SK-N-SH (cell line): ENCODE results near the gene CEP170. TPM values are rescaled to one million over a fixed set of nuclear protein-coding genes. Genes with fewer than 3 reads are reported as not detected.

Experiments used
- CHD2 ChIP-seq: fragments of 150-350 bp; IDR thresholded peaks from 2 replicates; pipeline ENCODE4 v1.6.1; 2018; ENCODE audit warnings: low read length; ENCODE audit not compliant: partially characterized antibody
- EP300 ChIP-seq, 2 experiments: IDR thresholded peaks; 2 replicates each; pipeline versions ENCODE4 v1.4.0 to v1.6.1; 2012; ENCODE audit warnings: borderline replicate concordance in 1 of 2, low read depth in 1 of 2, low read length in 1 of 2
- EZH2phosphoT487 ChIP-seq: fragments of 200-600 bp; sonication (generic); IDR thresholded peaks from 2 replicates; pipeline ENCODE4 v1.6.1; 2017; ENCODE audit warnings: low read depth, mixed run types, mild to moderate bottlenecking, antibody characterized with exemption, moderate library complexity, borderline replicate concordance
- FOXM1 ChIP-seq: IDR thresholded peaks from 2 replicates; pipeline ENCODE4 v1.4.0; 2012; ENCODE audit warnings: low read depth, mild to moderate bottlenecking
- GABPA ChIP-seq: IDR thresholded peaks from 2 replicates; pipeline ENCODE4 v1.4.0; 2012; ENCODE audit warnings: low read depth, mild to moderate bottlenecking
- IRF3 ChIP-seq: fragments of 150-350 bp; IDR thresholded peaks from 2 replicates; pipeline ENCODE4 v1.6.1; 2016; ENCODE audit warnings: mild to moderate bottlenecking, low read depth, low read length
- JUND ChIP-seq: IDR thresholded peaks from 2 replicates; pipeline ENCODE4 v1.4.0; 2012
- NFIC ChIP-seq: IDR thresholded peaks from 2 replicates; pipeline ENCODE4 v1.4.0; 2012; ENCODE audit warnings: borderline replicate concordance
- PBX3 ChIP-seq: IDR thresholded peaks from 2 replicates; pipeline ENCODE4; 2012
- RAD21 ChIP-seq: IDR thresholded peaks from 2 replicates; pipeline ENCODE4 v1.6.1; 2012; ENCODE audit warnings: mild to moderate bottlenecking, low read length
- RCOR1 ChIP-seq: fragments of 150-350 bp; IDR thresholded peaks from 2 replicates; pipeline ENCODE4 v1.6.1; 2017; ENCODE audit warnings: antibody characterized with exemption, low read length
- RFX5 ChIP-seq: IDR thresholded peaks from 2 replicates; pipeline ENCODE4 v1.6.1; 2012; ENCODE audit warnings: mild to moderate bottlenecking, improper control_type of control experiment, low read length
- RXRA ChIP-seq: IDR thresholded peaks from 2 replicates; pipeline ENCODE4 v1.4.0; 2012; ENCODE audit warnings: low read depth, mild to moderate bottlenecking, borderline replicate concordance
- SIN3A ChIP-seq: IDR thresholded peaks from 2 replicates; pipeline ENCODE4 v1.6.1; 2012; ENCODE audit warnings: low read depth, mild to moderate bottlenecking, low read length, moderate library complexity, borderline replicate concordance
- SMC3 ChIP-seq: IDR thresholded peaks from 2 replicates; pipeline ENCODE4 v1.6.1; 2012; ENCODE audit warnings: low read depth, low read length, improper control_type of control experiment
- TEAD4 ChIP-seq: IDR thresholded peaks from 2 replicates; pipeline ENCODE4 v1.4.0; 2012; ENCODE audit warnings: mild to moderate bottlenecking, borderline replicate concordance; ENCODE audit not compliant: insufficient read depth
- USF2 ChIP-seq: fragments of 150-350 bp; IDR thresholded peaks from 2 replicates; pipeline ENCODE4 v1.6.1; 2017; ENCODE audit warnings: antibody characterized with exemption, low read length, low read depth, borderline replicate concordance
- YY1 ChIP-seq: IDR thresholded peaks from 2 replicates; pipeline ENCODE4 v1.4.0; 2012; ENCODE audit warnings: low read depth, mild to moderate bottlenecking
- polyA plus RNA-seq, 3 experiments: library from polyadenylated mRNA; depleted of rRNA; stranded (reverse); fragments of >200 nt; gene quantifications; 2 replicates each; pipeline ENCODE4 v1.2.3, GENCODE V29; 2012
- TF ChIP-seq, protein P1 (sequence below): IDR thresholded peaks from 2 replicates; pipeline ENCODE4 v1.4.0; 2012; ENCODE audit warnings: low read depth
- TF ChIP-seq, protein P2 (sequence below): IDR thresholded peaks from 2 replicates; pipeline ENCODE4 v1.4.0; 2012; ENCODE audit warnings: low read depth, borderline replicate concordance
- TF ChIP-seq, protein P3 (sequence below): IDR thresholded peaks from 2 replicates; pipeline ENCODE4 v1.6.1; 2012; ENCODE audit warnings: mild to moderate bottlenecking, low read depth, low read length, moderate library complexity

Gene CEP170
- polyA plus RNA-seq, 1 of the 3 experiments (the other 2 are of a cell fraction), result 67.2 TPM

GRCh38 chr1:243264717-243265116 lies 9.6 kb upstream of the CEP170 start (continued):
- TF ChIP-seq USF2 (no peak), RCOR1 (no peak; the same call in 1 of the 2 replicates), YY1 (0 out of 2 replicates have a peak, but pooled peaks have one; percentile 11), RFX5 (no peak), CHD2 (no peak), IRF3 (no peak), FOXM1 (no peak), EZH2phosphoT487 (no peak), SMC3 (no peak), TEAD4 (peak; percentile 30; the same call in 1 of the 2 replicates), EP300 (IDR thresholded peaks at IDR 0.05; ENCODE audit: borderline replicate concordance in 1 of 2, low read depth in 1 of 2, low read length in 1 of 2) (peak in 1 of 2 experiments; percentile 67; a peak in 1 of 4 replicates), SIN3A (0 out of 2 replicates have a peak, but pooled peaks have one; percentile 16), NFIC (peak; percentile 42; the same call in 1 of the 2 replicates), JUND (no peak), GABPA (no peak), PBX3 (no peak; the same call in 1 of the 2 replicates), RAD21 (no peak), RXRA (peak; percentile 14; the same call in 1 of the 2 replicates)
- TF ChIP-seq, protein P1, sequence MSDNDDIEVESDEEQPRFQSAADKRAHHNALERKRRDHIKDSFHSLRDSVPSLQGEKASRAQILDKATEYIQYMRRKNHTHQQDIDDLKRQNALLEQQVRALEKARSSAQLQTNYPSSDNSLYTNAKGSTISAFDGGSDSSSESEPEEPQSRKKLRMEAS, result peak; percentile 11; the same call in 1 of the 2 replicates
- TF ChIP-seq, protein P2, sequence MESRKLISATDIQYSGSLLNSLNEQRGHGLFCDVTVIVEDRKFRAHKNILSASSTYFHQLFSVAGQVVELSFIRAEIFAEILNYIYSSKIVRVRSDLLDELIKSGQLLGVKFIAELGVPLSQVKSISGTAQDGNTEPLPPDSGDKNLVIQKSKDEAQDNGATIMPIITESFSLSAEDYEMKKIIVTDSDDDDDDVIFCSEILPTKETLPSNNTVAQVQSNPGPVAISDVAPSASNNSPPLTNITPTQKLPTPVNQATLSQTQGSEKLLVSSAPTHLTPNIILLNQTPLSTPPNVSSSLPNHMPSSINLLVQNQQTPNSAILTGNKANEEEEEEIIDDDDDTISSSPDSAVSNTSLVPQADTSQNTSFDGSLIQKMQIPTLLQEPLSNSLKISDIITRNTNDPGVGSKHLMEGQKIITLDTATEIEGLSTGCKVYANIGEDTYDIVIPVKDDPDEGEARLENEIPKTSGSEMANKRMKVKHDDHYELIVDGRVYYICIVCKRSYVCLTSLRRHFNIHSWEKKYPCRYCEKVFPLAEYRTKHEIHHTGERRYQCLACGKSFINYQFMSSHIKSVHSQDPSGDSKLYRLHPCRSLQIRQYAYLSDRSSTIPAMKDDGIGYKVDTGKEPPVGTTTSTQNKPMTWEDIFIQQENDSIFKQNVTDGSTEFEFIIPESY, result no peak
- TF ChIP-seq, protein P3, sequence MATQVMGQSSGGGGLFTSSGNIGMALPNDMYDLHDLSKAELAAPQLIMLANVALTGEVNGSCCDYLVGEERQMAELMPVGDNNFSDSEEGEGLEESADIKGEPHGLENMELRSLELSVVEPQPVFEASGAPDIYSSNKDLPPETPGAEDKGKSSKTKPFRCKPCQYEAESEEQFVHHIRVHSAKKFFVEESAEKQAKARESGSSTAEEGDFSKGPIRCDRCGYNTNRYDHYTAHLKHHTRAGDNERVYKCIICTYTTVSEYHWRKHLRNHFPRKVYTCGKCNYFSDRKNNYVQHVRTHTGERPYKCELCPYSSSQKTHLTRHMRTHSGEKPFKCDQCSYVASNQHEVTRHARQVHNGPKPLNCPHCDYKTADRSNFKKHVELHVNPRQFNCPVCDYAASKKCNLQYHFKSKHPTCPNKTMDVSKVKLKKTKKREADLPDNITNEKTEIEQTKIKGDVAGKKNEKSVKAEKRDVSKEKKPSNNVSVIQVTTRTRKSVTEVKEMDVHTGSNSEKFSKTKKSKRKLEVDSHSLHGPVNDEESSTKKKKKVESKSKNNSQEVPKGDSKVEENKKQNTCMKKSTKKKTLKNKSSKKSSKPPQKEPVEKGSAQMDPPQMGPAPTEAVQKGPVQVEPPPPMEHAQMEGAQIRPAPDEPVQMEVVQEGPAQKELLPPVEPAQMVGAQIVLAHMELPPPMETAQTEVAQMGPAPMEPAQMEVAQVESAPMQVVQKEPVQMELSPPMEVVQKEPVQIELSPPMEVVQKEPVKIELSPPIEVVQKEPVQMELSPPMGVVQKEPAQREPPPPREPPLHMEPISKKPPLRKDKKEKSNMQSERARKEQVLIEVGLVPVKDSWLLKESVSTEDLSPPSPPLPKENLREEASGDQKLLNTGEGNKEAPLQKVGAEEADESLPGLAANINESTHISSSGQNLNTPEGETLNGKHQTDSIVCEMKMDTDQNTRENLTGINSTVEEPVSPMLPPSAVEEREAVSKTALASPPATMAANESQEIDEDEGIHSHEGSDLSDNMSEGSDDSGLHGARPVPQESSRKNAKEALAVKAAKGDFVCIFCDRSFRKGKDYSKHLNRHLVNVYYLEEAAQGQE, result no peak
- TF ChIP-seq, all 33 proteins: peak for 9
